ENCODE measurements around the gene HENMT1.

DNA sequence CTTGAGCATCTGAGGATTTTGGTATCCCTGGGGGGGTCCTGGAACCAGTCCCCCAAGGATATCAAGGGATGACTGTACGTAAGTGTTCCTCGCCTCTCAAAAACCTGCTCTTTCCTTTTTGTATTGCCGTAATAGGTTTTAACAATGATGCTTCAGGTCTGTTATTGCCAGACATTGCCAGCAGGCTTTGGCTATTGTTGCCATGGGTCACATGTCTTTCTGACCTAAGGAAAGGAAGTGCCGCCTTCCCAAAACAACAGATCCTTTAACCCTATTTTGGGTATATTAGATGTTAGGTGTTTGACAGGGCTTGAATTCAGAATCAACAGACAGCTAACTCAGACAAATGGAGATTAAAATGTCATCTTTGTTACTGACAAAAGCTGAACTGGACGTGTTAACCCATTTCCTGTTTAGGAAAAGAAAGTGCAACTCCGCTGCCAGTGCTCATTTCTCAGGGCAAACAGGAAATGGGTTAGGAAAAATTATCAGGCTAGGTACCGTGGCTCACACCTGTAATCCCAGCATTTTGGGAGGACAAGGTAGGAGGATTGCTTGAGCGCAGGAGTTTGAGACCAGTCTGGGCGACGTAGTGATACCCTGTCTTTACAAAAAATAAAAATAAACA is 18.8 kb upstream of the HENMT1 start:
- TF ChIP-seq, protein P1, sequence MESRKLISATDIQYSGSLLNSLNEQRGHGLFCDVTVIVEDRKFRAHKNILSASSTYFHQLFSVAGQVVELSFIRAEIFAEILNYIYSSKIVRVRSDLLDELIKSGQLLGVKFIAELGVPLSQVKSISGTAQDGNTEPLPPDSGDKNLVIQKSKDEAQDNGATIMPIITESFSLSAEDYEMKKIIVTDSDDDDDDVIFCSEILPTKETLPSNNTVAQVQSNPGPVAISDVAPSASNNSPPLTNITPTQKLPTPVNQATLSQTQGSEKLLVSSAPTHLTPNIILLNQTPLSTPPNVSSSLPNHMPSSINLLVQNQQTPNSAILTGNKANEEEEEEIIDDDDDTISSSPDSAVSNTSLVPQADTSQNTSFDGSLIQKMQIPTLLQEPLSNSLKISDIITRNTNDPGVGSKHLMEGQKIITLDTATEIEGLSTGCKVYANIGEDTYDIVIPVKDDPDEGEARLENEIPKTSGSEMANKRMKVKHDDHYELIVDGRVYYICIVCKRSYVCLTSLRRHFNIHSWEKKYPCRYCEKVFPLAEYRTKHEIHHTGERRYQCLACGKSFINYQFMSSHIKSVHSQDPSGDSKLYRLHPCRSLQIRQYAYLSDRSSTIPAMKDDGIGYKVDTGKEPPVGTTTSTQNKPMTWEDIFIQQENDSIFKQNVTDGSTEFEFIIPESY (IDR thresholded peaks at IDR 0.05; ENCODE audit: borderline replicate concordance, low read depth): no peak
- TF ChIP-seq, protein P2, sequence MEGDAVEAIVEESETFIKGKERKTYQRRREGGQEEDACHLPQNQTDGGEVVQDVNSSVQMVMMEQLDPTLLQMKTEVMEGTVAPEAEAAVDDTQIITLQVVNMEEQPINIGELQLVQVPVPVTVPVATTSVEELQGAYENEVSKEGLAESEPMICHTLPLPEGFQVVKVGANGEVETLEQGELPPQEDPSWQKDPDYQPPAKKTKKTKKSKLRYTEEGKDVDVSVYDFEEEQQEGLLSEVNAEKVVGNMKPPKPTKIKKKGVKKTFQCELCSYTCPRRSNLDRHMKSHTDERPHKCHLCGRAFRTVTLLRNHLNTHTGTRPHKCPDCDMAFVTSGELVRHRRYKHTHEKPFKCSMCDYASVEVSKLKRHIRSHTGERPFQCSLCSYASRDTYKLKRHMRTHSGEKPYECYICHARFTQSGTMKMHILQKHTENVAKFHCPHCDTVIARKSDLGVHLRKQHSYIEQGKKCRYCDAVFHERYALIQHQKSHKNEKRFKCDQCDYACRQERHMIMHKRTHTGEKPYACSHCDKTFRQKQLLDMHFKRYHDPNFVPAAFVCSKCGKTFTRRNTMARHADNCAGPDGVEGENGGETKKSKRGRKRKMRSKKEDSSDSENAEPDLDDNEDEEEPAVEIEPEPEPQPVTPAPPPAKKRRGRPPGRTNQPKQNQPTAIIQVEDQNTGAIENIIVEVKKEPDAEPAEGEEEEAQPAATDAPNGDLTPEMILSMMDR (IDR thresholded peaks at IDR 0.05): no peak
- no peak for TF ChIP-seq YY1 (IDR thresholded peaks at IDR 0.05; ENCODE audit: low read depth)
- no peak for TF ChIP-seq POLR2AphosphoS5 (IDR thresholded peaks at IDR 0.05; ENCODE audit: low read depth, low read length)
- TF ChIP-seq, protein P3, sequence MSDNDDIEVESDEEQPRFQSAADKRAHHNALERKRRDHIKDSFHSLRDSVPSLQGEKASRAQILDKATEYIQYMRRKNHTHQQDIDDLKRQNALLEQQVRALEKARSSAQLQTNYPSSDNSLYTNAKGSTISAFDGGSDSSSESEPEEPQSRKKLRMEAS (IDR thresholded peaks at IDR 0.05; ENCODE audit: low read depth): no peak
